Measurements from ENCODE around the gene OBSCN.

OBSCN gene

DNA sequence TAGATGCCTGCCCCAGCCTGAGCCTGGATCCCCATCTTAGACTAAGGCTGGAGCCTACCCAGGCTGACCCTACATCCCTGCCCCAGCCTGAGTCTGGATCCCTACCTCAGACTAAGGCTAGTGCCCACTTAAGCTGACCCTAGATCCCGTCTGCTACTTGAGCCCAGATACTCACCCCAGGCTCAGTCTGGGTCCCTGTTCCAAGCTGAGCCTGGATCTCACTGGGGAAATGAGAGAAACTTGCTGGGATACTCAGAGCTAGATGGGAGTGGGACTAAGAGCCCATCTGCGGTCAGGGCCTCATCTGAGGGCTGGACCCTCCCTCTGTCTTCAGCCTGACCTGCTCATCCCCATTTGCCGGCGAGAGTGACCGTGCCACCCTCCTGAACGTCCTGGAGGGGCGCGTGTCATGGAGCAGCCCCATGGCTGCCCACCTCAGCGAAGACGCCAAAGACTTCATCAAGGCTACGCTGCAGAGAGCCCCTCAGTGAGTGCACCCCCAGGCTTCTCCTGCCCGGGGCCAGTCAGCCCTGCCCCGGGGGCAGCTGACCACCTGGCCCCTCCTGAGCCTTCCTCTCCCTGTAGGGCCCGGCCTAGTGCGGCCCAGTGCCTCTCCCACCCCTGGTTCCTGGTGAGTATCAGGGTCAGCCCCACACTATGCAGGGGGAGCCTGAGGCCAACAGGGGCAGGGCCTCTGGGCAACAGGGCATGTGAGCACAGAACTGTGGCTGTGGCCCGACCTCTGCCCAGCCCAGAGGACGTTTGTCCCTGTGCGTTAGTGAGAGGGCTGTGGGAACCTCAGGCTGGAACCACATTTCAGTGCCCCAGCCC, 162.0 kb downstream of the OBSCN start:
- DNase-seq: no peak

DNA sequence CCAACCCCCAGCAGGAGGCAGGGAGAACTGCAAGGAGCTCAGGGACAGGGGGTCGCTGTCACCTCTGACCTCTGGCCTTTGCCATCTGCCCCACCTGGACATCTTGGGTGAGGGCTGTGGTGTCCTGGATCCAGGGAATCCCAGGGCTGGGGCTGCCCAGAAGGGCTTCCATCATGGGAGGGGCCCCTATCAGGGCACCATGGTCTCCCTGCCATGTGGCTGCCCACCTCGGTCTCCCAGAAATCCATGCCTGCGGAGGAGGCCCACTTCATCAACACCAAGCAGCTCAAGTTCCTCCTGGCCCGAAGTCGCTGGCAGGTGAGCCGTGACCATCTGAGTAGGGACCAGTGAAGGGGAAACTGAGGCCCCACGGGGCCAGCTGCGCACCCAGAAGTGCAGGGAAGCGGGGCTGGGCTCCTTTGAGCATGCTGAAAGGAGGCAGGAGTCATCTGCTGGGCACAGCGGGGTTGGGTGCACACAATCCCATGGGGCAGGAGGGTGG, 162.6 kb downstream of the OBSCN start:
- no peak for DNase-seq

DNA sequence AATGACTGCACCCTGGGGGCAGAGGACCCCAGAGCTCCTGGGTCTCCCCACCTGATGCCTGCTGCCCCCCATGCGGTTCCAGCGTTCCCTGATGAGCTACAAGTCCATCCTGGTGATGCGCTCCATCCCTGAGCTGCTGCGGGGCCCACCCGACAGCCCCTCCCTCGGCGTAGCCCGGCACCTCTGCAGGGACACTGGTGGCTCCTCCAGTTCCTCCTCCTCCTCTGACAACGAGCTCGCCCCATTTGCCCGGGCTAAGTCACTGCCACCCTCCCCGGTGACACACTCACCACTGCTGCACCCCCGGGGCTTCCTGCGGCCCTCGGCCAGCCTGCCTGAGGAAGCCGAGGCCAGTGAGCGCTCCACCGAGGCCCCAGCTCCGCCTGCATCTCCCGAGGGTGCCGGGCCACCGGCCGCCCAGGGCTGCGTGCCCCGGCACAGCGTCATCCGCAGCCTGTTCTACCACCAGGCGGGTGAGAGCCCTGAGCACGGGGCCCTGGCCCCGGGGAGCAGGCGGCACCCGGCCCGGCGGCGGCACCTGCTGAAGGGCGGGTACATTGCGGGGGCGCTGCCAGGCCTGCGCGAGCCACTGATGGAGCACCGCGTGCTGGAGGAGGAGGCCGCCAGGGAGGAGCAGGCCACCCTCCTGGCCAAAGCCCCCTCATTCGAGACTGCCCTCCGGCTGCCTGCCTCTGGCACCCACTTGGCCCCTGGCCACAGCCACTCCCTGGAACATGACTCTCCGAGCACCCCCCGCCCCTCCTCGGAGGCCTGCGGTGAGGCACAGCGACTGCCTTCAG, 163.3 kb downstream of the OBSCN start:
- DNase-seq: no peak

DNA sequence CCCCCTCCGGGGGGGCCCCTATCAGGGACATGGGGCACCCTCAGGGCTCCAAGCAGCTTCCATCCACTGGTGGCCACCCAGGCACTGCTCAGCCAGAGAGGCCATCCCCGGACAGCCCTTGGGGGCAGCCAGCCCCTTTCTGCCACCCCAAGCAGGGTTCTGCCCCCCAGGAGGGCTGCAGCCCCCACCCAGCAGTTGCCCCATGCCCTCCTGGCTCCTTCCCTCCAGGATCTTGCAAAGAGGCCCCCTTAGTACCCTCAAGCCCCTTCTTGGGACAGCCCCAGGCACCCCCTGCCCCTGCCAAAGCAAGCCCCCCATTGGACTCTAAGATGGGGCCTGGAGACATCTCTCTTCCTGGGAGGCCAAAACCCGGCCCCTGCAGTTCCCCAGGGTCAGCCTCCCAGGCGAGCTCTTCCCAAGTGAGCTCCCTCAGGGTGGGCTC, 163.9 kb downstream of the OBSCN start:
- no peak for DNase-seq

DNA sequence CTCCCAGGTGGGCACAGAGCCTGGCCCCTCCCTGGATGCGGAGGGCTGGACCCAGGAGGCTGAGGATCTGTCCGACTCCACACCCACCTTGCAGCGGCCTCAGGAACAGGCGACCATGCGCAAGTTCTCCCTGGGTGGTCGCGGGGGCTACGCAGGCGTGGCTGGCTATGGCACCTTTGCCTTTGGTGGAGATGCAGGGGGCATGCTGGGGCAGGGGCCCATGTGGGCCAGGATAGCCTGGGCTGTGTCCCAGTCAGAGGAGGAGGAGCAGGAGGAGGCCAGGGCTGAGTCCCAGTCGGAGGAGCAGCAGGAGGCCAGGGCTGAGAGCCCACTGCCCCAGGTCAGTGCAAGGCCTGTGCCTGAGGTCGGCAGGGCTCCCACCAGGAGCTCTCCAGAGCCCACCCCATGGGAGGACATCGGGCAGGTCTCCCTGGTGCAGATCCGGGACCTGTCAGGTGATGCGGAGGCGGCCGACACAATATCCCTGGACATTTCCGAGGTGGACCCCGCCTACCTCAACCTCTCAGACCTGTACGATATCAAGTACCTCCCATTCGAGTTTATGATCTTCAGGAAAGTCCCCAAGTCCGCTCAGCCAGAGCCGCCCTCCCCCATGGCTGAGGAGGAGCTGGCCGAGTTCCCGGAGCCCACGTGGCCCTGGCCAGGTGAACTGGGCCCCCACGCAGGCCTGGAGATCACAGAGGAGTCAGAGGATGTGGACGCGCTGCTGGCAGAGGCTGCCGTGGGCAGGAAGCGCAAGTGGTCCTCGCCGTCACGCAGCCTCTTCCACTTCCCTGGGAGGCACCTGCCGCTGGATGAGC, 164.5 kb downstream of the OBSCN start:
- DNase-seq: no peak

DNA sequence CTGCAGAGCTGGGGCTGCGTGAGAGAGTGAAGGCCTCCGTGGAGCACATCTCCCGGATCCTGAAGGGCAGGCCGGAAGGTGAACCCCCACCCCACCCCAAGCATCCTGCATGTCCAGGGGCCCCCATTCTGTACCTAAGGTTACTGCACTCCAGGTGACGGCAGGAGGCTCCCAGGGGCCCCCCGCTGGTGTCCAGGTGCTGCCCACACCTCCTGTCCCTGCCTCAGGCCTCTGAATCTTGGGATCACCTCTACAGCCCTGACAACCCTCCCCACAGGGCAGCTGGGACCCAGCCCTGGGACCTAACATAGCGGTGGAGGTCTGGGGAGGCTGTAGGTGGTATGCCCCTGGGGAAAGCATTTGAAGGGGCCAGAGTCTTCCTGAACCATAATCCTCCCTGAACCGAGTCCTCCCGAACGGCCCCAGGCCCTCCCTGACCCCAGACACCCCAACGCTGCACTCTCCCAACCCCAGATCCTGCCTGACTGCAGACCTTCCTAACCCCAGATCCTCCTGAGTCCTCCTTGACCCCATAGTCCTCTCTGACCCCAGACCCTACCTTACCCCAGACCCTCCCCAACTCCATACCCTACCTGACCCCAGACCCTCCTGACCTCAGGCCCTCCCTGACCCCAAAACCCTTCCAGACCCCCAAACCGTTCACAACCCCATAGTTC, 165.3 kb downstream of the OBSCN start:
- no peak for DNase-seq

DNA sequence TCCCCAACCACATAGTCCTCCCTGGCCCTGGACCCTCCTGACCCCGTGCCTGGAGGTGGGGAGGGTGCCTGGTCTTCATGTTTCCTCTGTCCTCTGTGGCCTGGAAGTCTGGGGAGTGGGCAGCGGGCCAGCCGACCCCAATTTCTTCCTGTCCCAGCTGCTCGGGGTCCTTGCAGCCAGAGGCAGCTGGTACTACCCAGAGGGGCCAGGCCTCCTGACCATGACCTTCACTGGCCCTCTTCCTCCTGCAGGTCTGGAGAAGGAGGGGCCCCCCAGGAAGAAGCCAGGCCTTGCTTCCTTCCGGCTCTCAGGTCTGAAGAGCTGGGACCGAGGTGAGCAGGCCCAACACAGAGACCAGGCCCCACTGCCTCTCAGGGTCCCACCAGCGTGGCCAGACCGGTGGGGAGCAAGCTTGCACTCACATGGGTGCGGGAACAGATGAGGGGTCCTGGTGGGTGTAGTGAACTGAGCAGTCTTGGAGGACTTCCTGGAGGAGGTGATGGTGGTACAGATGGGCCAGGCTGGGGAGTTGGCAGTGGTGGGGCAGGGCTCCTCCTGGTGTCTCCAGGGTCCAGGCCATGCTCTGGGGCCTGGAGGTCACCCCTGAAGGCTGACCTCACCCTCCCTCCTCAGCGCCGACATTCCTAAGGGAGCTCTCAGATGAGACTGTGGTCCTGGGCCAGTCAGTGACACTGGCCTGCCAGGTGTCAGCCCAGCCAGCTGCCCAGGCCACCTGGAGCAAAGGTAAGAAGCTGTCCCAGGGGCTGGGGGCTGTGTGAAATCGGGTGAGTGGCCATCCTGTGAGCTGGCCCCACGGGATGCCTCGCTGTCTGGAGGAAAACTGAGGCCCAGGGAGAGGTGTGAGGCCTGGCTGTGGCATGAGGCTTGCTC, 166.1 kb downstream of the OBSCN start:
- no peak for DNase-seq

DNA sequence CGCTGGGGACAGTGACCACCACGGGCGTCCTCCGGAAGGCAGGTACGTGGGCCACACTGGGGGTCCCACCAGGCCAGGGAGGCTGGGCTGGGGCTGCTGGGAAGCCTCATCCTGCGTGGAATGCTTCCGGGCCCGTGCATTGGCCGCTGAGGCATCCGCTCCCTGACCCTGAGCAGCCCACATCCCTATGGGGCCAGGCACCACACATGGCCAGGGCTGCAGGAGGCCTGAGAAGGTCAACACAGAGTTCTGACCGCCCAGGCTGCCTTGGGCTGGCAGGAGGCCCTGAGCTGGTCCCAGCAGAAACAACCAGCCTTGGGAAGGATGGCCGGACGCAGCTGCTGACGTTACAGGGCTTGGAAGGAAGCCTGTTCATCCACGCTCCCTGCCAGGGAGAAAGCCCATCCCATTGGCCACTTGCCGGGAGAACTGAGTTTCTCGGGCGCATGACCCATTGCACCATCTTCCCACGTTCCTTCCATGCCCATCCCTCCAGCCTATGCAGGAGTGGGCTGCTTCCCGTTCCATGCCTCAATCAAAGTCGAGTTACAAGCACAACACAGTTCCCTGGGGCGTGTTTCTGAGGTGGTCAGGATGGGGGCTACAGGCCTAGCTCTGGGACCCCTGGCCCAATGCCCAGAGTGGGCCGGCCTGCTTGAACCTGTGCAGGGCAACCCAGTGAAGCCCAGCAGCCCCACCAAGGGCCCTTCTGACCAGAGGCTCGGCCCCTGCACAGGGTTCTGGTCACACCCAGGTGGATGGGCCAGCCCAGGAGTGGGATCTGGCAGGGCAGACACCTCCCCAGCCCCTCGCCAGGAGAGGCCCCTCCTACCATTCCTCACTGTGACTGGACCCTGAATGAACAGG, 167.1 kb downstream of the OBSCN start:
- no peak for DNase-seq

DNA sequence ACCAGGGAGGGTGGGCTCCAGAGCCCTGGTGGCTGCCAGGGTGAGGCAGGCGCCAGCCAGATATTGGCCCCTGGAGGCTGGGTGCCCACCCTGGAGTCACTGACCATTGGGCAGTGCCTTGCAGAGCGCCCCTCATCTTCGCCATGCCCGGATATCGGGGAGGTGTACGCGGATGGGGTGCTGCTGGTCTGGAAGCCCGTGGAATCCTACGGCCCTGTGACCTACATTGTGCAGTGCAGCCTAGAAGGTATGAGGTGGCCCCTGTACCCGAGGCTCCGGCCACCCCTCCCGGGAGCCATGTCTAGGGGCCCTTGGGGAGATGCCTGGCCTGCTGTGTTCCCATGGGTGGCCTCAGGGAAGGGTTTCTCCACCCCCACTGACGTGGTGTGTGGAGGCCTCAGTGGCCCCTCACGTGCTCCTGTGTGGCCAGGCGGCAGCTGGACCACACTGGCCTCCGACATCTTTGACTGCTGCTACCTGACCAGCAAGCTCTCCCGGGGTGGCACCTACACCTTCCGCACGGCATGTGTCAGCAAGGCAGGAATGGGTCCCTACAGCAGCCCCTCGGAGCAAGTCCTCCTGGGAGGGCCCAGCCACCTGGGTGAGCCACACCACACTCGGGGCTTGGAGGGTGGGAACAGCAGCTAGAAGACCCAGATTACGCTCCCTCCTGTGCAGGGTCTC, 167.9 kb downstream of the OBSCN start:
- no peak for DNase-seq

DNA sequence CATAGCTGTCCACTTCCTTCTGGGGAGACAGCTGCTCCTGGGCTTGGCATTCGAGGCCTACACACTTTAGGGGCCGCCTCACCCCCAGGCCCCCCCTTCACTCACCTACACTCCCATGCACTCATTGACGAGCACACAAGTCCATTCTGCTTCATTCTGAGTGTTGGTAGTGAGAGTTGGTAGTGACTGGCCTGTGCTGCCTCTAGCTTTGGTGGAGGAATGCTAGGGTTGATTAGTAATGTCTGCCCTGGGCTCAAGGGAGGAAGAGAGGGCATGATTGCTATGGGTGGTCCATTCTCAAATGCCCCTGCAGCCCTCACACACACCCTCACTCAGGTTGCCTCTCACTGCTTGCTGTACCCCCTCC, 168.4 kb downstream of the OBSCN start:
- DNase-seq: no peak

DNA sequence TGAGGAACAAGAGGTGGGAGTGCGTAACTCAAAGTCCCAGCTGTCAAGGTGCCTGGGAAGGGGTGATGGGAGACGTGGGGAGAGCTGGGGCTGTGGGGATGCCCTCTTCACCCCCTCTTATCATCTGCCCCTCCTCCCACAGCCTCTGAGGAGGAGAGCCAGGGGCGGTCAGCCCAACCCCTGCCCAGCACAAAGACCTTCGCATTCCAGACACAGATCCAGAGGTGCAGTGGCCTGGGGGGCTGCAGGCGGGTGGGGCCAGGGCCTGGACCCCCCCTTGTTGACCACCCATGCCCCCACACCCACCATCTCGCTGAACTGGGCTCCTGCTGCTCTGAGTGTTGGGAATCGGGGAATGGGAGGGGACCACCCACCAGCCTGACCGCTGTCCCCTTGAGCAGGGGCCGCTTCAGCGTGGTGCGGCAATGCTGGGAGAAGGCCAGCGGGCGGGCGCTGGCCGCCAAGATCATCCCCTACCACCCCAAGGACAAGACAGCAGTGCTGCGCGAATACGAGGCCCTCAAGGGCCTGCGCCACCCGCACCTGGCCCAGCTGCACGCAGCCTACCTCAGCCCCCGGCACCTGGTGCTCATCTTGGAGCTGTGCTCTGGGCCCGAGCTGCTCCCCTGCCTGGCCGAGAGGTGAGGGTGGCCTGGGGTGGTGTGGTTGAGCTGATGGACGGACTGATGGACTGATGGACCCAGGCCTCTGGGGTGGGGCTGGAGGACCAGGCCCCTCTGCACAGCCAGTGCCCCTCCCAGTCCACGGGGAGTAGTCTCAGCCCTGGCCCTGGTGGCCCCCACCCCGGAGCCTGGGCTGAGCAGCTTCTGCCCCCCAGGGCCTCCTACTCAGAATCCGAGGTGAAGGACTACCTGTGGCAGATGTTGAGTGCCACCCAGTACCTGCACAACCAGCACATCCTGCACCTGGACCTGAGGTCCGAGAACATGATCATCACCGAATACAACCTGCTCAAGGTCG, 169.1 kb downstream of the OBSCN start:
- DNase-seq: no peak

DNA sequence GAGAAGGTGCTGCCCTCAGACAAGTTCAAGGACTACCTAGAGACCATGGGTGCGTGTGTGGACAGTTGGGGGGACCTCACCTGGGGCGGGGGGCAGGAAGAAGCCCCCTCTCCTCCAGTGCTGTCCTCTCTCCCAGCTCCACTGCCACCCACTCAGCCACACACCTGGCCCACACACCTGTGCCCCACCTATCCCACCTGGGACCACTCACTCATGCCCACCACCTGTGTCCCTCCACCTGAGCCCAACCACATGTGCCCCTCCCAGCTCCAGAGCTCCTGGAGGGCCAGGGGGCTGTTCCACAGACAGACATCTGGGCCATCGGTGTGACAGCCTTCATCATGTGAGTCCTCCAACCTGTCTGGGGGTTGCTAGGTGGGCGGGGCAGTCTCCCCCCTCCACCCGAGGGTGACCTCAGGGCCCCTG, 169.8 kb downstream of the OBSCN start:
- DNase-seq: no peak

DNA sequence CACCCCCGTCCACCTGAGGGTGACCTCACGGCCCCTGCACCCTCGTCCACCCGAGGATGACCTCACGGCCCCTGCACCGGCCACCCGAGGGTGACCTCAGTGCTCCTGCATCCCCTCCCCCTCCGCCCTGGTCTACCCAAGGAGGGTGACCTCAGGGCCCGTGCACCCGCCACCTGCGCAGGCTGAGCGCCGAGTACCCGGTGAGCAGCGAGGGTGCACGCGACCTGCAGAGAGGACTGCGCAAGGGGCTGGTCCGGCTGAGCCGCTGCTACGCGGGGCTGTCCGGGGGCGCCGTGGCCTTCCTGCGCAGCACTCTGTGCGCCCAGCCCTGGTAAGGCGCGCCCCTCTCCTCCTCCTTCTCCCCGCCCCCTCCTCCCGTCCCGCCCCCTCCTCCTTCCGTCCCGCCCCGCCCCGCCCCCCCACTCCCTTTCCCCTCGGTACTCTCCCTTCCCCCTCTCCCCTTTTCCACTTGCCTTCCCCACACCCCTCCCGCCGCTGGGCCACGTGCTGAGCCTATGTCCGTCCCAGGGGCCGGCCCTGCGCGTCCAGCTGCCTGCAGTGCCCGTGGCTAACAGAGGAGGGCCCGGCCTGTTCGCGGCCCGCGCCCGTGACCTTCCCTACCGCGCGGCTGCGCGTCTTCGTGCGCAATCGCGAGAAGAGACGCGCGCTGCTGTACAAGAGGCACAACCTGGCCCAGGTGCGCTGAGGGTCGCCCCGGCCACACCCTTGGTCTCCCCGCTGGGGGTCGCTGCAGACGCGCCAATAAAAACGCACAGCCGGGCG, 170.4 kb downstream of the OBSCN start:
- peak in 1 of 2 donors; percentile 27 for DNase-seq

DNA sequence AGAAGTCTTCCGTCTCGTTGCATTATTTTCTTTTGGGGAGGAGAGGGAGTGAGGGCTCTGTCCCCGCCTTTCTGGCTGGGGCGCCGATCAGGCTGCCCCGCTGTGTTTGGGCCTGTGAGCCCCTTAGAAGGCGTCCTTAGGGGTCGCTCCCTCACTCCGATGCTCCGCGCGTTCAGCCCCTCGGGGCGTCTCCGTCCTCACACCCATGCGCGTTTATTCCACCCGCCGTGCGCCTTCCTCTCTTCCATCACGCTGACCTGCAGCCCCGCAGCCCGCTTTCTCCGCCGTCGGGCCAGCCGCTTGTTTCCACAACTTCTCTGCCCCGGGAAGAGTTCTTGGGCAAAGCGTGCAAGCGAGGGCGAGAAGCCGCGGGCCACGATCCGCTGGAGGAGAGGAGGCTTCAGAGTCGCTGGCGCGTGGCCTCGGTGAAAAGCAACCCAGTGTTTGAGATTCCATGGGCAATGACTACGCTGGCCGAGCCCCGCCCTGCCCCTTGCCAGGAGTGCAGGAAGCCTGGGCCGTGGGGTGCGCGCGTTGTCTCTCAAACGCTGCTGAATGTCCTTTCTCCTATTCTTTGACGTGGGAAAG, 171.1 kb downstream of the OBSCN start:
- DNase-seq: no peak

DNA sequence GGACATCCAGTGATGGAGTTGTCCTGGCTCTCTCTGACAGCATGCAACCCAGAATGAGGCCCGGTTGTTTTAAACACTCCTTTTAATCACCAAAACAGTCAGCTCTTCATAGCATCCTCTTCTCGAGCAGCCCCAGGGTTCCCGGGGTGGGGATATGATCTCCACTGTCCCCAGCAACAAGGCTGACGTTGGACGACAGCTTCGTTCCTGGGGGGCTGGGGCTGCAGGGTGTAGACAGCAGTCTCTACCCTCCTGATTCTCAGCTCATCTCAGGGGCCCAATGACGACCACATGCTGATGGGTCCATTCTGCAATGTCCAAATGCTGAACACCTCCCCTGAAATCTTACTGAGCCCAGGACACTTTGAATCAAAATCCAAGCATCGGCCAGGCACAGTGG, 171.8 kb downstream of the OBSCN start:
- no peak for DNase-seq

DNA sequence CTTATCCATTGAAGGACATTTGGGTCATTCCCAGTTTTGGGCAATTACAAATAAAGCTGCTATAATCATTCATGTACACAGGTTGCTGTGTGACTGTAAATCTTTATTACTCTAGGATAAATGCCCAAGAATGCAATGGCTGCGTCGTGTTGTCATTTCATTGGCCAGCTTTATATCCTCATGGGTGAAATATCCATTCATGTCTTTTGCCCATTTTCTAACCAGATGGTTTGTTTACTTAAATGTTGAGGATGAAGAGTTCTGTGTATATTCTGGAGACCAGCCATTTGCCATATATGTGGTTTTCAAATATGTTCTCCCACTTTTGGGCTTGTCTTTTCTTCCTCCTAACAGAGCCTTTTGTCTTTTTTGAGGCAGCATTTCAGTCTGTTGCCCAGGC, 173.5 kb downstream of the OBSCN start:
- DNase-seq: no peak

DNA sequence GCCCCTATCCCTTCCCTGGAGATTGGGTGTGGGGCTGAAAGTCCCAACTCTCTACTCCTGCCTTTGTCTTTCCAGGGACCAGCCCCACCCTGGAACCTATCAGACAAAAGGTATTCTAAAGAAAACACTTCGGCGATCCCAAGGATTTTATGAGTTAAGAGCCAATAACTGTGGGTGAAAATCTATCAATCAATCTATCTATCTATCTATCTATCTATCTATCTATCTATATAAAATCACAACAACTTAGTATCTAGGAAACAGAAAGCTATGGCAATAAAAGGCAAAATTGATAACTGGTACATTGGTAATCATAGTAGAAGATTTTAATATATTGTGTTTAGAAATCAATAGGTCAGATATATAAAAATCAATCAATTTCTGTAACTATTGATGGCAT, 175.9 kb downstream of the OBSCN start:
- no peak for DNase-seq
